Nephron (organoid): ENCODE data around the gene ZNRF2.

Source experiments
- H3K27ac Mint-ChIP-seq, 3 experiments: 2 replicates each; pipeline ENCODE4 v1.8.0; 2020; ENCODE audit warnings: mixed read lengths in 3 of 3, mild to moderate bottlenecking in 2 of 3, moderate library complexity in 1 of 3
- H3K27me3 Mint-ChIP-seq: 2 replicates; pipeline ENCODE4 v1.8.0; 2021; ENCODE audit warnings: low read depth, mild to moderate bottlenecking, moderate library complexity, mixed read lengths
- H3K36me3 Mint-ChIP-seq: 2 replicates; pipeline ENCODE4 v1.8.0; 2020; ENCODE audit warnings: low read depth, mixed read lengths
- H3K4me1 Mint-ChIP-seq: 2 replicates; pipeline ENCODE4 v1.8.0; 2020; ENCODE audit warnings: mixed read lengths
- H3K4me3 Mint-ChIP-seq, 3 experiments: 2 replicates each; pipeline ENCODE4 v1.8.0; 2020; ENCODE audit warnings: mild to moderate bottlenecking in 3 of 3, mixed read lengths in 3 of 3, moderate library complexity in 2 of 3
- H3K9me3 Mint-ChIP-seq: 2 replicates; pipeline ENCODE4 v1.8.0; 2020; ENCODE audit warnings: mixed read lengths
- TF ChIP-seq, protein P1 (sequence below), 3 experiments: fragments of 200-600 bp; sonication (generic); IDR thresholded peaks; one replicate each; pipeline ENCODE4 v1.5.0; 2021; ENCODE audit warnings: antibody characterized with exemption in 3 of 3; ENCODE audit not compliant: unreplicated experiment in 3 of 3

ZNRF2 gene

DNA sequence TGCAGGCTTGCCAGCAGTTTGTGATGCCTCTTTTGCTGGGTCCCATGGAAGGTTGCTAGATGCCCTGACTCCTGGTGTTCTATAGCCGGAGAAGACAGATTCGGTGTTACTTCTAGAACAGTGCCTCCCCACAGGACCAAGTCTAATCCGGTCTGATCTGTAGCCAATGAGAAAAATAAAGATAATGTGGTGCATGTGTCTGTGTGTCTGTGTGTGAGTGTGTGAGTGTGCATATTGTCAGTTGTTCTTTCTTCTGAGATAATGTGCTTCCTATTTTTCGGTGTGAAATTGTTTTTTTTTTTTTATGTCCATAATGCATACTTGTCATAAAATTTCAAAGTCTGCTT is 29.7 kb upstream of the ZNRF2 start:
- Mint-ChIP-seq H3K27me3 (no peaks in the 10 kb centered on the region), H3K4me1 (peaks cover 27% of the 10 kb centered on the region), H3K27ac (peak overlapping the region; percentile 85 to 93 (median 93)), H3K36me3 (no peaks in the 10 kb centered on the region), H3K9me3 (no peaks in the 10 kb centered on the region), H3K4me3 (peak overlapping the region in 2 of 3 experiments; percentile 0 to 28)
- TF ChIP-seq, protein P1, sequence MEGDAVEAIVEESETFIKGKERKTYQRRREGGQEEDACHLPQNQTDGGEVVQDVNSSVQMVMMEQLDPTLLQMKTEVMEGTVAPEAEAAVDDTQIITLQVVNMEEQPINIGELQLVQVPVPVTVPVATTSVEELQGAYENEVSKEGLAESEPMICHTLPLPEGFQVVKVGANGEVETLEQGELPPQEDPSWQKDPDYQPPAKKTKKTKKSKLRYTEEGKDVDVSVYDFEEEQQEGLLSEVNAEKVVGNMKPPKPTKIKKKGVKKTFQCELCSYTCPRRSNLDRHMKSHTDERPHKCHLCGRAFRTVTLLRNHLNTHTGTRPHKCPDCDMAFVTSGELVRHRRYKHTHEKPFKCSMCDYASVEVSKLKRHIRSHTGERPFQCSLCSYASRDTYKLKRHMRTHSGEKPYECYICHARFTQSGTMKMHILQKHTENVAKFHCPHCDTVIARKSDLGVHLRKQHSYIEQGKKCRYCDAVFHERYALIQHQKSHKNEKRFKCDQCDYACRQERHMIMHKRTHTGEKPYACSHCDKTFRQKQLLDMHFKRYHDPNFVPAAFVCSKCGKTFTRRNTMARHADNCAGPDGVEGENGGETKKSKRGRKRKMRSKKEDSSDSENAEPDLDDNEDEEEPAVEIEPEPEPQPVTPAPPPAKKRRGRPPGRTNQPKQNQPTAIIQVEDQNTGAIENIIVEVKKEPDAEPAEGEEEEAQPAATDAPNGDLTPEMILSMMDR (IDR thresholded peaks at IDR 0.05; ENCODE audit: unreplicated experiment in 3 of 3): no peak

DNA sequence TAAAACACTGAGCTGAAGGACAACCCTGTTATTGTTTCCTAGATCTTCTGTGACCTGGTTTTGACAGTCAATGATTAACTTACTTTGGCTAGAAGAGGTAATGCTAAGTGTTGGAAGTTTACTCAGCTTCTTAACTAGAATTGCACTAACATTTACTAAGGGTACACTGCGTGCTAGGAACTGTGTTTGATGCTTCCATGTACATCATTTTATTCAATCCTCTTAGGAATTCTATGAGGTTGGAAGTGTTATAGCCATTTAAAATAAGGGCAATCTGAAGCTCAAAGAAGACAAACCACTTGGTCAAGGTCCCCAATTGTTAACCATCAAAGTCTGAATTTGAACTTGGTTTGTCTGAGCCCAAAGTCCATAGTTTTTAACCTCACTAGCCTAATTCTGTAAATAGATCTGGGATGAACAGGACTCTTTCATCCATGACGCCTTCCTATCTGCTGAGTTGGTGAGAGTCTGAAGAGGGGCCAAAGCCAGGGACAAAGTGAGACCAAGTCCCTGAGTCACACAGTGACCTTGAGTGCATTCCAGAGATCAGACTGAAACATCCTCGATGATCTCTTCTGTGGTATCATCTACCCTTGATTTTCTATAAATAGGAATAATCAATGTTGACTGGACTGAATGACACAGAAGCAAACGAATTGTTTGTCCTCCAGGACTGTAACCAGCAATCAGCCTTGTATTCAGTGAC is 29.2 kb upstream of the ZNRF2 start:
- H3K36me3 Mint-ChIP-seq: no peaks in the 10 kb centered on the region

DNA sequence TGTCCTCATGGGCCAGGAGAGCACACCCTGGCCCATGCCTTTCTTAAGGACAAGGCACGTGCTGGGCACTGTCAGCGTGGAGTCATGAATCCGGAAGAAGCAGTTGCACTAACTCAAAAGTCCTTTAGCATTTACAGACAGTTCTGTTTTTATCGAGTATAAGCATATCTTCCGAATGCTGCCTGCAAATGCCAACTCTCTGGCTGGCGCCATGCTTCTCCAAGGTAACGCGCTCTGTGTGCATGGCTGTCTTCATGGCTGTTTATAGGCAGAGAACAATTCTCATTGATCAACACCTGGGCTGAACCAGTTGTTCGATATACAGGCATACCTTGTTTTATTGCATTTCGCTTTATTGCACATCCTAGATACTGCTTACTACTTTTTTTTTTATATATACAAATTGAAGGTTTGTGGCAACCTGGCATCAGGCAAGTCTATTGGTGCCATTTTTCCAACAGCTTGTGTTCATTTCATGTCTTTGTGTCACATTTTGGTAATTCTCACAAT is 28.0 kb upstream of the ZNRF2 start:
- H3K27me3 Mint-ChIP-seq: no peaks in the 10 kb centered on the region
- no peaks in the 10 kb centered on the region for H3K9me3 Mint-ChIP-seq
- TF ChIP-seq, protein P1 (IDR thresholded peaks at IDR 0.05; ENCODE audit: unreplicated experiment in 3 of 3): no peak
- H3K4me3 Mint-ChIP-seq: no peak overlapping the region
- H3K36me3 Mint-ChIP-seq: no peaks in the 10 kb centered on the region
- no peak overlapping the region for H3K27ac Mint-ChIP-seq
- peaks cover 22% of the 10 kb centered on the region for H3K4me1 Mint-ChIP-seq

More for the DNA sequence above, 29.2 kb upstream of the ZNRF2 start:
- Mint-ChIP-seq H3K27me3 (no peaks in the 10 kb centered on the region), H3K4me1 (peaks cover 25% of the 10 kb centered on the region), H3K4me3 (peak overlapping the region in 1 of 3 experiments; percentile 28), H3K9me3 (no peaks in the 10 kb centered on the region), H3K27ac (peak overlapping the region; percentile 85 to 93 (median 93))
- TF ChIP-seq, protein P1 (IDR thresholded peaks at IDR 0.05; ENCODE audit: unreplicated experiment in 3 of 3): no peak

DNA sequence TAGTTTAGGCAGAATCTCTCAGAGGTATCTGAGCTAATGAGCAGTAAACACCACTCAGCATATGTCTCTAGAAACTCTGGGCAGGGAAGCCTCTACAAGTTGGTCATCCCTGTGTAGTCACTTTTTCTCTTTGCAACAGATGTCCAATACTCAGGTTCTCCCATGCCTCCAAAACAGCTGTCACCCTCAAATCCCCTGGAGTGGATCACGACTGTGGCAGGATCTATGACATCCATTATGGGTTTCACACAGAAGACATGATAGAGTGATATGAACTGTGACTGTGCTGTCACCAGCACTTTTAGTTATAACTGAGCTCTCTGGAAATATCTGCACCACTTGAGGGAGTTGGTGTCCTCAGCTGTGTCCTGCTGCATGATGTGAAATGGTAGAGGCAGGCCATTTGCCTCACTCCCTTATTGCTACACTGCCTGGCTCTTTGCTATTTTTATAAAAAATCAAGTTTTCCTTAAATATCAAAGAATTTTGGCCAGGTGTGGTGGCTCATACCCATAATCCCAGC is 24.1 kb upstream of the ZNRF2 start:
- no peak overlapping the region for H3K27ac Mint-ChIP-seq
- TF ChIP-seq, protein P1 (IDR thresholded peaks at IDR 0.05; ENCODE audit: unreplicated experiment in 3 of 3): no peak
- no peaks in the 10 kb centered on the region for H3K9me3 Mint-ChIP-seq

DNA sequence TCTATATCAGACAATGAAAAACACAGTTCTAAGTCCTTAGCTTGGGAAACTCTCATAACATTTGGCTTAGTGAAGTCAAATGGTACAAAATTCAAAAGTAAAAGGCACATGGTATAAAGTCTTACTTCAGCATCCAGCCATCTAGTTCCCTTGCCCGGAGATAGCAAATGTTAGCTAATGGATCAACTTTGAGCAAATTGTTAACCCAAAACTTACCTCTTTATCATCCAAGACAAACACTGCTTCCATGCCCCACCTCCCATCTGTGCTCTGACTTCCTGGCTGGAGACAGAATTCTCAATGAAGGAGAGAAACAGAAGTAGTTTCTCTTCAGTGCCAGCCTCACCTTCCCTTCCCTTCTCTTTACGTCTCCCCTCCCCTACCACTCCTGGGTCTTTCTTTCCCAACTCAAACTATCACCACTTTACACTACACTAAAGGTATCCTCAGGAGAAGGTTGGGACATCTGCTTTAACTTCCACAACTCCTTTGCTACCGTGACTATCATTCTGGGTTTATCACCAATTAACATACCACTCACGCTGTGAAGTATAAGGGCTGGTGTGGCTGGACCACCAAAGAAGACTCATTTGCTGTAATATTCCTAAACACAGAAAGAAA is 21.2 kb upstream of the ZNRF2 start:
- Mint-ChIP-seq H3K36me3 (no peaks in the 10 kb centered on the region), H3K4me3 (no peak overlapping the region), H3K9me3 (no peaks in the 10 kb centered on the region), H3K4me1 (no peaks in the 10 kb centered on the region), H3K27ac (peak overlapping the region in 2 of 3 experiments; percentile 23), H3K27me3 (peaks cover 5% of the 10 kb centered on the region)
- TF ChIP-seq, protein P1 (IDR thresholded peaks at IDR 0.05; ENCODE audit: unreplicated experiment in 3 of 3): no peak

More for the DNA sequence above, 24.1 kb upstream of the ZNRF2 start:
- H3K27me3 Mint-ChIP-seq: no peaks in the 10 kb centered on the region
- H3K36me3 Mint-ChIP-seq: no peaks in the 10 kb centered on the region
- H3K4me3 Mint-ChIP-seq: no peak overlapping the region
- no peaks in the 10 kb centered on the region for H3K4me1 Mint-ChIP-seq
